ENCODE measurements around the gene TM9SF4. TPM values are rescaled to one million over a fixed set of nuclear protein-coding genes. Genes with fewer than 3 reads are reported as not detected.

TM9SF4 gene
- total RNA-seq, 4 donors from 2014 or later, result 35.5 to 44.8 (median 42.6) TPM

Other genes starting within 250 kb of the TM9SF4 start
- 1 to 10 TPM in 1 of 4 donors, not detected in 3; 1.1 TPM for gene DUSP15, start 239.2 kb upstream of the TM9SF4 start, total RNA-seq
- not detected for gene TTLL9, start 239.1 kb upstream of the TM9SF4 start, total RNA-seq
- 1 to 10 TPM; 2.2 to 9.2 (median 6.5) TPM for gene PDRG1, start 157.7 kb upstream of the TM9SF4 start, total RNA-seq
- gene XKR7, start 141.6 kb upstream of the TM9SF4 start, total RNA-seq, result under 1 TPM in 1 of 4 donors, not detected in 3; under 0.01 TPM
- 1 to 10 TPM; 1.7 to 4.9 (median 3.0) TPM for gene CCM2L, start 99.3 kb upstream of the TM9SF4 start, total RNA-seq
- gene HCK, start 57.5 kb upstream of the TM9SF4 start, total RNA-seq, result 10 to 100 TPM in 3 of 4 donors, 1 to 10 TPM in 1; 9.7 to 22.7 (median 11.7) TPM
- gene PLAGL2, start 98.0 kb downstream of the TM9SF4 start, total RNA-seq, result 10 to 100 TPM in 2 of 4 donors, 1 to 10 TPM in 2; 6.6 to 24.9 (median 11.8) TPM
- 10 to 100 TPM; 13.8 to 96.1 (median 49.6) TPM for gene POFUT1, start 98.2 kb downstream of the TM9SF4 start, total RNA-seq
- gene KIF3B, start 167.9 kb downstream of the TM9SF4 start, total RNA-seq, result 10 to 100 TPM; 26.6 to 46.5 (median 37.5) TPM
- 100 to 1,000 TPM in 1 of 4 donors, 10 to 100 TPM in 3; 39.6 to 293 (median 92.8) TPM for gene ASXL1, start 248.6 kb downstream of the TM9SF4 start, total RNA-seq

Measured in transverse colon (tissue), 4 donors.